Testis (tissue), 2 donors: ENCODE data around the gene PRPS1L1.

ENCODE experiments used
- CTCF ChIP-seq, 3 experiments: fragments of 450-650 bp in 2 of 3; fragments of 200-600 bp in 1 of 3; sonication (generic) in 1 of 3; IDR thresholded peaks; one replicate each; pipeline ENCODE4 v1.5.1; 2016 to 2019; ENCODE audit warnings: antibody characterized with exemption in 3 of 3, mild to moderate bottlenecking in 2 of 3, moderate library complexity in 1 of 3
- POLR2A ChIP-seq: fragments of 450-650 bp; IDR thresholded peaks from one replicate; pipeline ENCODE4 v1.6.1; 2017; ENCODE audit warnings: antibody characterized with exemption, mild to moderate bottlenecking, moderate library complexity

DNA sequence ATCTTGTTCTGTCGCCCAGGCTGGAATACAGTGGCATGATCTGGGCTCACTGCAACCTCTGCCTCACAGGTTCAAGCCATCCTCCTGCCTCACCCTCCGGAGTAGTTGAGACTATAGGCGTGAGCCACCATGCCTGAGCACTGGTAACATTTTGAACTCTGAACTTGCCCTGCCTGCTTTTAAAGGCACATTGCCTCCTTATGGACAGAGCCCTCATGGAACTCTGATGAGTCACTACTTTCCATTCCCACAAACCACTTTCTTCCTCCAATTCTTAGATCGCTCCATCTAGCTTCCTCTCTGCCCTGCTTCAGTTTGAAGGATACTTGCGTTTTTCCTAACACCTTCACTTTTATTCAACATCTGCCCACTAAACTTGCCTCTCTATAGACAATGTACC lies 38.1 kb downstream of the PRPS1L1 start:
- TF ChIP-seq CTCF (IDR thresholded peaks at IDR 0.05) = no peak
- no peak for TF ChIP-seq POLR2A
